K562 (cell line): ENCODE measurements around the gene ACAD10.

ENCODE experiments used
- ATF7 ChIP-seq: fragments of 450-650 bp; IDR thresholded peaks from 2 replicates; pipeline ENCODE4 v1.7.1; 2014; ENCODE audit warnings: mild to moderate bottlenecking, moderate library complexity
- KAT7 ChIP-seq: sonication (generic); formaldehyde crosslinking; IDR thresholded peaks from 2 replicates; pipeline ENCODE4 v1.8.0; 2022; ENCODE audit warnings: missing genetic modification reagents, mild to moderate bottlenecking, borderline replicate concordance
- MYC ChIP-seq, 2 experiments: fragments of 250-450 bp in 1 of 2; sonication (Bioruptor Pico) in 1 of 2; IDR thresholded peaks; 2 replicates each; pipeline versions ENCODE4 v1.5.1 to v1.6.1; 2012 to 2021; ENCODE audit warnings: low read depth in 2 of 2, borderline replicate concordance in 1 of 2, improper control_type of control experiment in 1 of 2, low read length in 1 of 2, mild to moderate bottlenecking in 1 of 2, moderate library complexity in 1 of 2

GRCh38 chr12:111672822-111673381 lies 13.0 kb upstream of the ACAD10 start:
- TF ChIP-seq KAT7 (CRISPR knock-in tag) (no peak), MYC (IDR thresholded peaks at IDR 0.05; ENCODE audit: low read depth, low read length) (no peak), MYC (CRISPR knock-in tag; IDR thresholded peaks at IDR 0.05; ENCODE audit: borderline replicate concordance, low read depth) (no peak), ATF7 (no peak)
